ENCODE data around the gene COA1. TPM values are rescaled to one million over a fixed set of nuclear protein-coding genes. Genes with fewer than 3 reads are reported as not detected.

COA1 gene
- total RNA-seq, 2 donors from 2014 or later = 24.8 to 45.1 TPM

GRCh38 chr7:43660141-43660540, 69.2 kb downstream of the COA1 start:
- Histone ChIP-seq H3K4me1 (no peaks in the 10 kb centered on the region), H3K9ac (ENCODE audit: low read depth in 2 of 2, low read length in 2 of 2) (no peak overlapping the region), H3K9me3 (no peaks in the 10 kb centered on the region), H3K36me3 (no peaks in the 10 kb centered on the region), H3K4me3 (no peak overlapping the region), H3K27ac (no peak overlapping the region), H3K27me3 (no peaks in the 10 kb centered on the region)
- no peak for DNase-seq
- TF ChIP-seq, protein P1, sequence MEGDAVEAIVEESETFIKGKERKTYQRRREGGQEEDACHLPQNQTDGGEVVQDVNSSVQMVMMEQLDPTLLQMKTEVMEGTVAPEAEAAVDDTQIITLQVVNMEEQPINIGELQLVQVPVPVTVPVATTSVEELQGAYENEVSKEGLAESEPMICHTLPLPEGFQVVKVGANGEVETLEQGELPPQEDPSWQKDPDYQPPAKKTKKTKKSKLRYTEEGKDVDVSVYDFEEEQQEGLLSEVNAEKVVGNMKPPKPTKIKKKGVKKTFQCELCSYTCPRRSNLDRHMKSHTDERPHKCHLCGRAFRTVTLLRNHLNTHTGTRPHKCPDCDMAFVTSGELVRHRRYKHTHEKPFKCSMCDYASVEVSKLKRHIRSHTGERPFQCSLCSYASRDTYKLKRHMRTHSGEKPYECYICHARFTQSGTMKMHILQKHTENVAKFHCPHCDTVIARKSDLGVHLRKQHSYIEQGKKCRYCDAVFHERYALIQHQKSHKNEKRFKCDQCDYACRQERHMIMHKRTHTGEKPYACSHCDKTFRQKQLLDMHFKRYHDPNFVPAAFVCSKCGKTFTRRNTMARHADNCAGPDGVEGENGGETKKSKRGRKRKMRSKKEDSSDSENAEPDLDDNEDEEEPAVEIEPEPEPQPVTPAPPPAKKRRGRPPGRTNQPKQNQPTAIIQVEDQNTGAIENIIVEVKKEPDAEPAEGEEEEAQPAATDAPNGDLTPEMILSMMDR (IDR thresholded peaks at IDR 0.05) = no peak
- intact Hi-C loops (cut with DNase I) = no loop called here

- H3K9me3 ChIP-seq = no peaks in the 10 kb centered on the region
- no peak for DNase-seq
- H3K4me1 ChIP-seq = no peaks in the 10 kb centered on the region
- no peaks in the 10 kb centered on the region for H3K36me3 ChIP-seq
- no peak overlapping the region for H3K9ac ChIP-seq (ENCODE audit: low read depth in 2 of 2, low read length in 2 of 2)
- intact Hi-C loops (cut with DNase I) = no loop called here
- no peaks in the 10 kb centered on the region for H3K27me3 ChIP-seq
- no peak overlapping the region for H3K4me3 ChIP-seq
- TF ChIP-seq, protein P1 (IDR thresholded peaks at IDR 0.05) = no peak
- H3K27ac ChIP-seq = no peak overlapping the region
Measured at GRCh38 chr7:43659549-43659896, 69.8 kb downstream of the COA1 start.

- TF ChIP-seq, protein P1 (IDR thresholded peaks at IDR 0.05) = no peak
- no peak overlapping the region for H3K27ac ChIP-seq
- intact Hi-C loops (cut with DNase I) = no loop called here
- no peaks in the 10 kb centered on the region for H3K4me1 ChIP-seq
- H3K36me3 ChIP-seq = no peaks in the 10 kb centered on the region
- H3K27me3 ChIP-seq = no peaks in the 10 kb centered on the region
- DNase-seq = no peak
- no peak overlapping the region for H3K9ac ChIP-seq (ENCODE audit: low read depth in 2 of 2, low read length in 2 of 2)
- no peaks in the 10 kb centered on the region for H3K9me3 ChIP-seq
- H3K4me3 ChIP-seq = no peak overlapping the region
Measured at GRCh38 chr7:43658718-43659548, 70.4 kb downstream of the COA1 start.

GRCh38 chr7:43656997-43657396, 72.3 kb downstream of the COA1 start:
- no peaks in the 10 kb centered on the region for H3K36me3 ChIP-seq
- H3K4me1 ChIP-seq = no peaks in the 10 kb centered on the region
- H3K4me3 ChIP-seq = no peak overlapping the region
- intact Hi-C loops (cut with DNase I) = no loop called here
- H3K27ac ChIP-seq = no peak overlapping the region
- H3K27me3 ChIP-seq = no peaks in the 10 kb centered on the region
- TF ChIP-seq, protein P1 (IDR thresholded peaks at IDR 0.05) = no peak
- DNase-seq = no peak
- H3K9ac ChIP-seq (ENCODE audit: low read depth in 2 of 2, low read length in 2 of 2) = no peak overlapping the region
- H3K9me3 ChIP-seq = no peaks in the 10 kb centered on the region

- Histone ChIP-seq H3K36me3 (no peaks in the 10 kb centered on the region), H3K27ac (no peak overlapping the region), H3K4me3 (no peak overlapping the region), H3K9ac (ENCODE audit: low read depth in 2 of 2, low read length in 2 of 2) (no peak overlapping the region), H3K27me3 (no peaks in the 10 kb centered on the region), H3K9me3 (no peaks in the 10 kb centered on the region), H3K4me1 (no peaks in the 10 kb centered on the region)
- TF ChIP-seq, protein P1 (IDR thresholded peaks at IDR 0.05) = no peak
- no peak for DNase-seq
- intact Hi-C loops (cut with DNase I) = no loop called here
Measured at GRCh38 chr7:43655584-43655983, 73.7 kb downstream of the COA1 start.

All from colonic mucosa (tissue), 4 donors.